ENCODE data around the gene MYCBP2. TPM values are rescaled to one million over a fixed set of nuclear protein-coding genes. Genes with fewer than 3 reads are reported as not detected.

Gene MYCBP2
- total and polyA plus RNA-seq, 4 donors: 23.2 to 130 (median 57.9) TPM

GRCh38 chr13:77362166-77362565 is 35.3 kb upstream of the MYCBP2 start:
- 67 to 89% methylated on average over 1 of the region's 1 CpG for WGBS, 2 donors
- no peaks in the 10 kb centered on the region for H3K36me3 ChIP-seq (ENCODE audit: control insufficient read depth in 4 of 4, insufficient read depth in 4 of 4, low read length in 4 of 4)
- ATAC-seq (ENCODE audit: insufficient read depth, low FRiP score): no peak

GRCh38 chr13:77360032-77360685 is 33.3 kb upstream of the MYCBP2 start:
- Histone ChIP-seq H3K9ac (ENCODE audit: insufficient read depth in 1 of 2, low read length in 2 of 2) (no peak overlapping the region), H3K27ac (ENCODE audit: low read depth in 1 of 2, low read length in 1 of 2) (no peak overlapping the region), H3K4me1 (ENCODE audit: control insufficient read depth in 5 of 5, insufficient read depth in 5 of 5, low read length in 5 of 5) (no peaks in the 10 kb centered on the region), H3K36me3 (ENCODE audit: control insufficient read depth in 4 of 4, insufficient read depth in 4 of 4, low read length in 4 of 4) (no peaks in the 10 kb centered on the region), H3K9me3 (ENCODE audit: control insufficient read depth in 4 of 4, insufficient read depth in 3 of 4, low read length in 3 of 4) (no peaks in the 10 kb centered on the region), H3K4me3 (no peak overlapping the region), H3K27me3 (ENCODE audit: control insufficient read depth in 3 of 3, insufficient read depth in 3 of 3, low read length in 2 of 3) (no peaks in the 10 kb centered on the region)
- no peak for TF ChIP-seq CTCF (IDR thresholded peaks at IDR 0.05; ENCODE audit: control extremely low read depth, extremely low read depth)
- WGBS, 2 donors: 55 to 67% methylated on average over 3 of the region's 3 CpGs
- ATAC-seq (ENCODE audit: insufficient read depth, low FRiP score) (no peak), DNase-seq (no peak)

More at GRCh38 chr13:77362166-77362565, 35.3 kb upstream of the MYCBP2 start:
- Histone ChIP-seq H3K9me3 (ENCODE audit: control insufficient read depth in 4 of 4, insufficient read depth in 3 of 4, low read length in 3 of 4) (no peaks in the 10 kb centered on the region), H3K9ac (ENCODE audit: insufficient read depth in 1 of 2, low read length in 2 of 2) (no peak overlapping the region), H3K27ac (ENCODE audit: low read depth in 1 of 2, low read length in 1 of 2) (no peak overlapping the region), H3K4me3 (no peak overlapping the region), H3K4me1 (ENCODE audit: control insufficient read depth in 5 of 5, insufficient read depth in 5 of 5, low read length in 5 of 5) (no peaks in the 10 kb centered on the region), H3K27me3 (ENCODE audit: control insufficient read depth in 3 of 3, insufficient read depth in 3 of 3, low read length in 2 of 3) (no peaks in the 10 kb centered on the region)
- no peak for DNase-seq
- no peak for TF ChIP-seq CTCF (IDR thresholded peaks at IDR 0.05; ENCODE audit: control extremely low read depth, extremely low read depth)

GRCh38 chr13:77359171-77359570 is 32.3 kb upstream of the MYCBP2 start:
- H3K4me1 ChIP-seq (ENCODE audit: control insufficient read depth in 5 of 5, insufficient read depth in 5 of 5, low read length in 5 of 5): no peaks in the 10 kb centered on the region
- no peaks in the 10 kb centered on the region for H3K36me3 ChIP-seq (ENCODE audit: control insufficient read depth in 4 of 4, insufficient read depth in 4 of 4, low read length in 4 of 4)
- WGBS, 2 donors: 74 to 82% methylated on average over 3 of the region's 3 CpGs
- no peak overlapping the region for H3K27ac ChIP-seq (ENCODE audit: low read depth in 1 of 2, low read length in 1 of 2)
- no peak overlapping the region for H3K4me3 ChIP-seq
- ATAC-seq (ENCODE audit: insufficient read depth, low FRiP score) (no peak), DNase-seq (no peak)
- no peaks in the 10 kb centered on the region for H3K27me3 ChIP-seq (ENCODE audit: control insufficient read depth in 3 of 3, insufficient read depth in 3 of 3, low read length in 2 of 3)
- H3K9ac ChIP-seq (ENCODE audit: insufficient read depth in 1 of 2, low read length in 2 of 2): no peak overlapping the region
- H3K9me3 ChIP-seq (ENCODE audit: control insufficient read depth in 4 of 4, insufficient read depth in 3 of 4, low read length in 3 of 4): no peaks in the 10 kb centered on the region
- no peak for TF ChIP-seq CTCF (IDR thresholded peaks at IDR 0.05; ENCODE audit: control extremely low read depth, extremely low read depth)

- 50 to 66% methylated on average over 1 of the region's 1 CpG for WGBS, 2 donors
- TF ChIP-seq CTCF (IDR thresholded peaks at IDR 0.05; ENCODE audit: control extremely low read depth, extremely low read depth): no peak
- DNase-seq: no peak
Measured at GRCh38 chr13:77358001-77358400, 31.1 kb upstream of the MYCBP2 start.

More at GRCh38 chr13:77358001-77358400, 31.1 kb upstream of the MYCBP2 start:
- H3K4me1 ChIP-seq (ENCODE audit: control insufficient read depth in 5 of 5, insufficient read depth in 5 of 5, low read length in 5 of 5): no peaks in the 10 kb centered on the region
- H3K9me3 ChIP-seq (ENCODE audit: control insufficient read depth in 4 of 4, insufficient read depth in 3 of 4, low read length in 3 of 4): no peaks in the 10 kb centered on the region
- no peak for ATAC-seq (ENCODE audit: insufficient read depth, low FRiP score)
- H3K4me3 ChIP-seq: no peak overlapping the region
- H3K27ac ChIP-seq (ENCODE audit: low read depth in 1 of 2, low read length in 1 of 2): no peak overlapping the region
- no peaks in the 10 kb centered on the region for H3K27me3 ChIP-seq (ENCODE audit: control insufficient read depth in 3 of 3, insufficient read depth in 3 of 3, low read length in 2 of 3)
- H3K9ac ChIP-seq (ENCODE audit: insufficient read depth in 1 of 2, low read length in 2 of 2): no peak overlapping the region
- H3K36me3 ChIP-seq (ENCODE audit: control insufficient read depth in 4 of 4, insufficient read depth in 4 of 4, low read length in 4 of 4): no peaks in the 10 kb centered on the region

Data from lung (tissue), 12 donors.